Measurements from ENCODE around the gene TRIM24.

DNA sequence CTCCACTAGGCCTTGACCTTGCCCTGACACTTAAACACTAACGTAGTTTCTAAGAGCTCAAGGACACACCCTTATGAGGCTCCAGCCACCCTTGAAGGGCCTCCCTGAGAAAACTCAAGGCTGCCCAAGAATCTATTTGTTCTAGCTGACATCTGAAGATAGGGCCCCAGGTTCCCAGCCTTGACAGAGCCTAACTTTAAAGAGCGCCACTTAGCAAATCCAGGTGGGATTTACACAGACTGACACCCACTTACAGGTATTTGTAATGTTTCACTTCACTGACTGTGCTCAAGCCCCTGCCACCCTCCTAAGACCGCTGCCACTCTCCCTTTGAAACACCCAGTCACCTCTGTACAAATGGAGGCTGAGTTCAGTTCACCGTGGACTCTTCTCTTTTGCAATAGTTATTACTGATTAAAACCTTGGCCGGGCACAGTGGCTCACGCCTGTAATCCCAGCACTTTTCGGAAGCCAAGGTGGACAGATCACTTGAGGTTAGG lies 150.7 kb downstream of the TRIM24 start:
- no peak for TF ChIP-seq EZH2 (IDR thresholded peaks at IDR 0.05; ENCODE audit: insufficient read depth, low read length)
- TF ChIP-seq, protein P1, sequence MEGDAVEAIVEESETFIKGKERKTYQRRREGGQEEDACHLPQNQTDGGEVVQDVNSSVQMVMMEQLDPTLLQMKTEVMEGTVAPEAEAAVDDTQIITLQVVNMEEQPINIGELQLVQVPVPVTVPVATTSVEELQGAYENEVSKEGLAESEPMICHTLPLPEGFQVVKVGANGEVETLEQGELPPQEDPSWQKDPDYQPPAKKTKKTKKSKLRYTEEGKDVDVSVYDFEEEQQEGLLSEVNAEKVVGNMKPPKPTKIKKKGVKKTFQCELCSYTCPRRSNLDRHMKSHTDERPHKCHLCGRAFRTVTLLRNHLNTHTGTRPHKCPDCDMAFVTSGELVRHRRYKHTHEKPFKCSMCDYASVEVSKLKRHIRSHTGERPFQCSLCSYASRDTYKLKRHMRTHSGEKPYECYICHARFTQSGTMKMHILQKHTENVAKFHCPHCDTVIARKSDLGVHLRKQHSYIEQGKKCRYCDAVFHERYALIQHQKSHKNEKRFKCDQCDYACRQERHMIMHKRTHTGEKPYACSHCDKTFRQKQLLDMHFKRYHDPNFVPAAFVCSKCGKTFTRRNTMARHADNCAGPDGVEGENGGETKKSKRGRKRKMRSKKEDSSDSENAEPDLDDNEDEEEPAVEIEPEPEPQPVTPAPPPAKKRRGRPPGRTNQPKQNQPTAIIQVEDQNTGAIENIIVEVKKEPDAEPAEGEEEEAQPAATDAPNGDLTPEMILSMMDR (IDR thresholded peaks at IDR 0.05; ENCODE audit: insufficient read depth, low read depth, low read length) = no peak

All from astrocyte (in vitro differentiated cells and primary cell).